Erythroblast (primary cell): ENCODE data around the gene ANKRD23.
"Not testable (repeated sequence)": the region's sequence is repeated elsewhere in the genome, so short reads cannot be mapped to it uniquely, and the experiment has no call there.

Experiments used
- DNase-seq, 2 experiments: peaks; one replicate each; lab custom pipeline; 2025; lab: John Stamatoyannopoulos, UW
- GATA1 ChIP-seq: IDR thresholded peaks from 2 replicates; pipeline ENCODE4 v1.6.1; 2011; ENCODE audit warnings: low read depth, mild to moderate bottlenecking, control low read depth, low read length, moderate library complexity
- POLR2A ChIP-seq: IDR thresholded peaks from 2 replicates; pipeline ENCODE4 v1.6.1; 2011; ENCODE audit warnings: mild to moderate bottlenecking, low read length

ANKRD23 gene

GRCh38 chr2:96843538-96844268 is at the start of gene ANKRD23:
ANKRD23 (minus strand) TSS chr2:96844021; CDS start chr2:96843992, 29 bp downstream.
- no peak for TF ChIP-seq GATA1
- no peak for TF ChIP-seq POLR2A
- no peak for DNase-seq

- no peak for DNase-seq
- TF ChIP-seq GATA1 (no peak), POLR2A (no peak)
These were observed 47.9 kb upstream of the ANKRD23 start for GRCh38 chr2:96891591-96892333.

GRCh38 chr2:96890726-96891385 is 47.0 kb upstream of the ANKRD23 start:
- DNase-seq: peak in 1 of 2 experiments; percentile 54

GRCh38 chr2:96890252-96890651 is 46.4 kb upstream of the ANKRD23 start:
- TF ChIP-seq GATA1 (no peak), POLR2A (no peak)
- no peak for DNase-seq

More at GRCh38 chr2:96890726-96891385, 47.0 kb upstream of the ANKRD23 start:
- TF ChIP-seq POLR2A (no peak), GATA1 (no peak)

GRCh38 chr2:96889502-96889901 is 45.7 kb upstream of the ANKRD23 start:
- DNase-seq: not testable (repeated sequence)

GRCh38 chr2:96888072-96889011 is 44.5 kb upstream of the ANKRD23 start:
- no peak for TF ChIP-seq GATA1
- no peak for TF ChIP-seq POLR2A
- DNase-seq: no peak

GRCh38 chr2:96887493-96888012 is 43.7 kb upstream of the ANKRD23 start:
- DNase-seq: no peak

GRCh38 chr2:96885432-96886347 is 41.9 kb upstream of the ANKRD23 start:
- DNase-seq: no peak

More at GRCh38 chr2:96887493-96888012, 43.7 kb upstream of the ANKRD23 start:
- TF ChIP-seq GATA1 (no peak), POLR2A (no peak)

GRCh38 chr2:96884299-96885094 is 40.7 kb upstream of the ANKRD23 start:
- DNase-seq: no peak
- no peak for TF ChIP-seq POLR2A
- no peak for TF ChIP-seq GATA1

More at GRCh38 chr2:96885432-96886347, 41.9 kb upstream of the ANKRD23 start:
- no peak for TF ChIP-seq GATA1
- TF ChIP-seq POLR2A: no peak

GRCh38 chr2:96883306-96883705 is 39.5 kb upstream of the ANKRD23 start:
- no peak for DNase-seq
- no peak for TF ChIP-seq GATA1
- TF ChIP-seq POLR2A: no peak

GRCh38 chr2:96882906-96883305 is 39.1 kb upstream of the ANKRD23 start:
- no peak for TF ChIP-seq POLR2A
- TF ChIP-seq GATA1: no peak
- no peak for DNase-seq

GRCh38 chr2:96882230-96882629 is 38.4 kb upstream of the ANKRD23 start:
- TF ChIP-seq POLR2A: no peak
- TF ChIP-seq GATA1: no peak
- peak in 1 of 2 experiments; percentile 23 for DNase-seq
